ENCODE results near the gene ERI3. TPM values are rescaled to one million over a fixed set of nuclear protein-coding genes. Genes with fewer than 3 reads are reported as not detected.

ERI3 gene
- total and polyA plus RNA-seq, 10 of the 15 experiments (the other 5 are each of a cell fraction or from before 2014, with no cell fraction given) = 20.6 to 90.4 (median 41.2) TPM

- no peak overlapping the region for H3K4me3 ChIP-seq
- ATAC-seq (no peak), DNase-seq (ENCODE audit: low read depth, low spot score) (no peak), FAIRE-seq (no peak)
- POLR2A ChIA-PET = no interaction called here
- H3K9me3 ChIP-seq (replicated peaks; ENCODE audit: control insufficient read depth, insufficient read depth, low read length) = no peaks in the 10 kb centered on the region
- RAD21 ChIA-PET (ENCODE audit: unreplicated experiment) = no interaction called here
- no peak overlapping the region for H3K27ac ChIP-seq (ENCODE audit: control insufficient read depth, insufficient read depth)
- intact Hi-C loops (cut with micrococcal nuclease; ENCODE audit: unreplicated experiment) (no loop called here), in situ Hi-C loops (cut with MboI) (no loop called here)
- no peak for TF ChIP-seq E2F4 (IDR thresholded peaks at IDR 0.05; ENCODE audit: low read depth, low read length)
- no peak for TF ChIP-seq HDGF (IDR thresholded peaks at IDR 0.05)
- TF ChIP-seq ZBTB11 (CRISPR knock-in tag; IDR thresholded peaks at IDR 0.05) = no peak
- TF ChIP-seq SIX5 (IDR thresholded peaks at IDR 0.05; ENCODE audit: low read depth, low read length, severe bottlenecking) = no peak
- TF ChIP-seq STAT1 (conservative IDR thresholded peaks at IDR 0.05) = no peak
- no peak for TF ChIP-seq CHD2 (IDR thresholded peaks at IDR 0.05; ENCODE audit: borderline replicate concordance, low read depth, low read length)
- TF ChIP-seq SMAD1 (IDR thresholded peaks at IDR 0.05; ENCODE audit: low read depth, partially characterized antibody) = no peak
- TF ChIP-seq SIN3A (IDR thresholded peaks at IDR 0.05; ENCODE audit: low read depth, low read length) = no peak
- no peak for TF ChIP-seq MYC (IDR thresholded peaks at IDR 0.05; ENCODE audit: insufficient read depth, insufficient read length, insufficient replicate concordance, low read length, severe bottlenecking)
- no peak for TF ChIP-seq NRF1 (conservative IDR thresholded peaks at IDR 0.05; ENCODE audit: low read depth, low read length)
- TF ChIP-seq NR2C1 (IDR thresholded peaks at IDR 0.05) = no peak
- TF ChIP-seq ZNF622 (IDR thresholded peaks at IDR 0.05) = no peak
- no peaks in the 10 kb centered on the region for H3K4me1 ChIP-seq (ENCODE audit: control insufficient read depth, insufficient read depth, low read length)
- H4K20me1 ChIP-seq (ENCODE audit: control insufficient read depth, insufficient read depth) = no peaks in the 10 kb centered on the region
- no peak overlapping the region for H3K9ac ChIP-seq (ENCODE audit: control insufficient read depth, insufficient read depth, low read length)
- BruUV-seq (replicated peaks) = no TSS peak
- H3K27me3 ChIP-seq (replicated peaks in 1 of 2; ENCODE audit: control insufficient read depth in 2 of 2, insufficient read depth in 2 of 2, low read length in 1 of 2) = peaks cover 0 to 1% of the 10 kb centered on the region in 2 experiments; a peak in 1 of 4 replicates
- H3K4me2 ChIP-seq (ENCODE audit: control insufficient read depth, insufficient read depth) = no peak overlapping the region
- no peak overlapping the region for H2AFZ ChIP-seq (ENCODE audit: control insufficient read depth, low read depth, low read length)
- no peaks in the 10 kb centered on the region for H3K79me2 ChIP-seq (ENCODE audit: control insufficient read depth, insufficient read depth, low read length)
- CTCF ChIA-PET = no interaction called here
- H3K36me3 ChIP-seq (ENCODE audit: control insufficient read depth in 2 of 2, insufficient read depth in 2 of 2, low read length in 1 of 2) = no peaks in the 10 kb centered on the region
- SMC1A ChIA-PET (ENCODE audit: uncharacterized antibody, unreplicated experiment) = no interaction called here
Observed at GRCh38 chr1:44371206-44371605, 16.1 kb upstream of the ERI3 start.

Data from GM12878 (cell line).